SIG-M5 (cell line): ENCODE results near the gene TUB.

Experiments used
- DNase-seq: peaks from one replicate; lab custom pipeline; 2025; lab: John Stamatoyannopoulos, UW

Gene TUB

DNA sequence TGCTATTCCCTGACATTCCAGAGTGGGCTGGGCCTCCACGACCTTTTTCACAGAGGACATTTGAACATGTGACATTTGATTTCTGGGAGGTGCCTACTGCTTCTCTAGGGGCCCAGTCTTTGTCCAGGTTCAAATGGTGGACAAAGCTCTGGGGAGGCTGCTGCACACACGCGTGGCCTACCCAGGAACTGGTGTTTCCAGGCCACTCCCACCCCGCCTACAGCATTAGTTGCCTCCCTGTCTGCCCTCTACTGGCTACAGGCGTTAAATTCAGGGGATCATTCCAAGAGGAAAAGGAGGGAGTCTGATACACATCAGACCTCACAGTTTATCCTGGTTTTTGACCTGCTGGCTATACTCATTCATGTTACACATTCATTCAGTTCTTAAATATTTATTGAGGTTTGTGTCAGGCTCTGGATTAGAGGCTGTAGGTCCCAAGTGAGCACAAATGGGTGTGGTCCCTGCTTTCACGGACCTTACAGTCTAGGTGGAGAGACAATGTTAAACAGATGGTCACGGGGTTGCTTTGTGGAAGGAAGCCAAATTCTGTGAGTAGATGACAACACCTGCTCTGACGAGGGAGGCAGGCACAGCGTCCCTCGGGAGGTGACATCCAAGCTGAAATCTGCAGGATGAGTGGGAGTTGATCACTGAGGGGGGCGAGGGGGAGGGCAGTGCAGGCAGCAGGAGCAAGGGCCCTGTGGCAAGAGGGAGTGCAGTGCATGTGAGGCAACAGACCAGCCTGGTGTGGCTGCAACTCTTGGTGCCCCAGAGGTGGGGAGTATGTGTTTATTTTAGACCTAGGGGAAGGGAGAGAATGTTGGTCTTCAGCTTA, 11.8 kb downstream of the TUB start:
- DNase-seq = no peak

DNA sequence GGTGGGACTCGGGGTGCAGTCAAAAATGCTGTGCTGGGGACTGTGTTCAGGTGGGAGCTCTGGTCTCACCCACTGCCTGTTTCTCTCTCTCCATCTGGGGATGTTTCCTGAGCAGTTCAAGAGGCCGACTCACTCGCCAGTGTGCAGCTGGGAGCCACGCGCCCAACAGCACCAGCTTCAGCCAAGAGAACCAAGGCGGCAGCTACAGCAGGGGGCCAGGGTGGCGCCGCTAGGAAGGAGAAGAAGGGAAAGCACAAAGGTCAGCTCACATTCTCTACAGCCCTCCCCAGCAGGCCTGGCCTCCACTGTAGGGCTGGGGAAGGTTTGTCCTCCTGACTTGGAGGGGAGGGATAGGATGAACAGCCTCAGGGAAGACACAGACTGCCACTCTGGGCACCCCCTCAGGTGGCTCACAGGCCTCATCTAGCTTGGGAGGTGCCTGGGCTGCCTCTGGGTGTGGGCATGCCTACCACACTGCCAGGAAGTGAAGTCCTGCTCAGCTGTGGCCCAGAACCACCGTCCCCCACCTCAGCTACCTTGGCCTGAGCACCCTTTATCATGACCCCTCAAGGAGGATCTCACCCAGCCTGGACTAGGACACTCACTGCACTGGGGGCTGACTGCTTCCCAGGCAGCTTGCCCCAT, 13.0 kb downstream of the TUB start:
- DNase-seq = no peak

DNA sequence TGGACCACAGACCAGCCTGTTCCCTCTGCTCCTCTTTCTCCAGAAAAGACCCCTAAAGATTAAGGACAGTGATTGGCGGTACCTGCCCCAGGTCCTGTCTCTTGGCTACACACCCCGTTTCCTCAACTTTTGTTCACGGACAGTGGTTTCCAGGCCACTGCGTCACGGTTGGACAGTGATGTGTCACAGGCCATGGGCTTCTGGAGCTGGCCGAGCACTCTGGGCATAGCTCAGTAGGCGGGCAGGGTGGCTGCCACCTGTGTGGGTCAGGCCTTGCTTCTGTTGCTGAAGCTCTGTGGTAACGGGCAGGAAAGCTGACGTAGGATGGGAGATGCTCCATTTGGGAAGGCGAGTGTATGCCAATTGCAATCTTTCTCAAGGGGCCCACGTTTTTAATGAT, 13.6 kb downstream of the TUB start:
- no peak for DNase-seq

DNA sequence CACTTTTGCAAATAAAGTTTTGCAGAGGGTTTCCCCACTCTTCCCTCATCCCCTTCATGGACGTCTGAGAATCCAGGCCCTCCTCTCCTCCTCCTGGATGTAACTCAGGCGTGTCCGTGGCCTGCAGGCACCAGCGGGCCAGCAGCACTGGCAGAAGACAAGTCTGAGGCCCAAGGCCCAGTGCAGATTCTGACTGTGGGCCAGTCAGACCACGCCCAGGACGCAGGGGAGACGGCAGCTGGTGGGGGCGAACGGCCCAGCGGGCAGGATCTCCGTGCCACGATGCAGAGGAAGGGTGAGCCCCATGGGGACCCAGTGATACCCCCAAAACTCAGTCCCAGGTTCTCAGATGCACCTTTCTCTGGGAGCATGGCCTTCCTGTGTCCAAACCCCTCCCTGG, 14.4 kb downstream of the TUB start:
- DNase-seq = no peak

DNA sequence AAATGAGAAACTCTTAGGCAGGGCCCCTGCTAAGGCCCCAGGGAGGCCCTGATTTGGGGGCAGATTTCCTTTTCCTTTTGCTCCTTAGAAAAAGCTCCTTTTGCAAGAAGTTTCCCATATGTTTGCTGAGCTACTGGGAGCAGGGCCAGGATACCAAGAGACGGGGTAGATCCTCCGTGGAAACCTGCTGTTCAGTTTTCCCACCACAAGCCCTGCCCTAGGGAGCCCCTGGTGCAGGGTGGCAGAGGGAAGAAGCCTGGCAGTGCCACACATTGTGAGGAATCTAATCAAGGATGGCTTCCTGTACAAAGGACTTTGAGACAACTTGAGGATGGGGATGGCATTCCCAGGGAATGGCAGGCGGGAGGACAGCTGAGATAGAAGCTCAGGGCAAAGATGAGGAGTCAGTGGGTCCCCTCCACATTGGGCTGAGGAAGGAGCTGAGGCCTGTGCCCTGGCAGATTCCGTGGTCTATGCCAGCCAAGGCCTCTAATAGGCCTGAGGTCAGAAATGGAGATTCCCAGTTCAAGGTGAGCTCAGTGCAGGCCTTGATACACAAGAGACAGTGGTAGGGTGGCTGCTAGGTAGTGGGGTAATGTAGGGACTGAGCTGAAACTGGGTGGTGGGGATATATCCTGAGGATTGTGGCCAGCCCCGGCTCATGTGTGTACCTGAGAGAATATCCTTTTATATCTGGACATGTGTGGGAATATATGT, 15.0 kb downstream of the TUB start:
- no peak for DNase-seq

DNA sequence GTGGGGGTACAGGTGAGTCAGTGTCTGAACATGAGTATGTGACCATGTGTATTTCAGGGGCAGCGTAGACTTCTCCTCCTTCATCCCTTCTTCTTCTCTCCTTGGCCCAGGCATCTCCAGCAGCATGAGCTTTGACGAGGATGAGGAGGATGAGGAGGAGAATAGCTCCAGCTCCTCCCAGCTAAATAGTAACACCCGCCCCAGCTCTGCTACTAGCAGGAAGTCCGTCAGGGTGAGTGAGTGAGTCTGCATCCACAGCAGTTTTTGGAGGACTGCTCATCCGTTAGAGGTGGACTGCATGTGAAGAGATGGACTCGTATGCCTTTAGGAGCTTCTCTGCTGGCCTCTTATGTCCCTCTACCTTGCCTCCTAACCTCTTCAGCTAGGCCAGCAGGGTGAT, 15.6 kb downstream of the TUB start:
- no peak for DNase-seq

DNA sequence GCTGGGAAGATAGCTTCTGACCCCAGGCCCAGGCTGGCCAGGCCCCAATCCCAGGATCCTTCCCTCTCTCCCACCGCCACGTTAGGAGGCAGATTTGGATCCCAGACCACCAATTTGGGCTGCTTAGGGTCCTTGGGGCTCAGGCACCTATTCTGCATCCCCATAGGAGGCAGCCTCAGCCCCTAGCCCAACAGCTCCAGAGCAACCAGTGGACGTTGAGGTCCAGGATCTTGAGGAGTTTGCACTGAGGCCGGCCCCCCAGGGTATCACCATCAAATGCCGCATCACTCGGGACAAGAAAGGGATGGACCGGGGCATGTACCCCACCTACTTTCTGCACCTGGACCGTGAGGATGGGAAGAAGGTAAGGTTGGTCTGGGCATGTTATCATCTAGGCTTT, 16.1 kb downstream of the TUB start:
- DNase-seq = no peak

DNA sequence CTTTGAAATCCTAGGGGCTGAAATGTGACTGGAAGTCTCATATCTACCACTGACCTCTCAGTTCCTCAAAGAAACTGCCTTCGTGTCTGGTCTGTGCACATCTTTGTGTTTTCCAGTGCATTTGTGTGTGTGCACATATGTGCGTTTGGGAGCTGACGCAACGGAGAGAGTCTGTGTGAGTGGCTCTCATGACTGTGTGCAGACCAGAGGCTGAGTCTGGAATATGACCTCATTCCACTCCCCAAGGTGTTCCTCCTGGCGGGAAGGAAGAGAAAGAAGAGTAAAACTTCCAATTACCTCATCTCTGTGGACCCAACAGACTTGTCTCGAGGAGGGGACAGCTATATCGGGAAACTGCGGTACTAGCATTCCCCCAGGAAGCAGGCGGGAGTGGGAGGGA, 16.5 kb downstream of the TUB start:
- no peak for DNase-seq

DNA sequence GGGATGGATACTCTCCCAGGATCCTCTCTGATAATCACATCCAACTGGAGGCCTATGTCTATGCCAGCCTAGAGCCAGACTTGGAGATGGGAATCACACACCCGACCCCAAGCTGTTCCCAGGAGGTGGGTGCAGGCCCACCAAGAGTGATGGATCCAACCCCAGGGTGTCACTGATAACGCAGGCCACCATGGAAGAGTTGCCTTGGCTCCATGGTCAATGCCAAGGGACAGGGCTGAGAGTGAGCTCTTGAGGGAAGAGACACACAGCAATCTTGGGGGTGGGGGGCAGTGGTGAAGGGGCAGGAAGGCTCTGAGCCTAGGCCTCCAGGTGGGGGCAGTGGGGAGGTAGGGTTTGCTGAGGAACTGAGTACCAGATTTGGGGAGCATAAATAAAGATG, 16.9 kb downstream of the TUB start:
- no peak for DNase-seq

DNA sequence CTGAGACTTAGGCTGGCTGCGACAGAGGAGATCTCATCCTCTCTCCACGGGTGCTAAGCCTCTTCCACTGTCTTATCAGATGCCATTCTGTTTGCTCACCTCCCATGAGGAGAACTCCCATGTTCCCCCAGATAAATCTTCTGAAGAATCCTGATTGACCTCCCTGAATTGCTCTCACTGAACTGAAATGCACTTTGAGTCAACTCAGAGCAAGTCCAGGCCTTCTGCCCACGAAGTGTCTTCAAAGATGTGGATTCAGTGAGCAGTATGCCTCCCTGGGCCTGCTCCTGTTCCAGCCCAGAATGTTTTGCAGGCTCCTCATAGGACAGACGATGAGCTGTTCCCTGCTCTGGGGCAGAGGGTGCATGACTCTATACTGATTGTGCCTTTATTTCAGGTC, 17.4 kb downstream of the TUB start:
- DNase-seq = no peak

DNA sequence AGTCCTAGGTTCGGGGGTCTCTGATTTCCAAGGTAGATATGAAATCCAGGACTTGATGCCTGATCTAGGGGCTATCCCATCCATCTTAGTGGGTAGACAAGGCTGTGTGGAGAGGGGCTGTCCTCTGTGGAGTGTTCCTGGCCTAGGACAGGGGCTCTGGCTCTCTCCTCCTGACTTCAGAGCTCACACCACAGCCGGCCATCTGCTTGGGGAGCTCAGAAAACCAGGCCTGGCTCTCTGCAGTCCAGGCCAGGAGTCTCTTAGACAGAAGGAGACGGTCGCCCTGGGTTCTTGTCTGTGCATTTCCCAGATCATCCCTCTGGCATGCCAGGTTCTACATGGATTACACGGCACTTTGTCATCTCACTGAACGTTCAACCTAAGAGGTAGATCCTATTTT, 17.9 kb downstream of the TUB start:
- DNase-seq = no peak

DNA sequence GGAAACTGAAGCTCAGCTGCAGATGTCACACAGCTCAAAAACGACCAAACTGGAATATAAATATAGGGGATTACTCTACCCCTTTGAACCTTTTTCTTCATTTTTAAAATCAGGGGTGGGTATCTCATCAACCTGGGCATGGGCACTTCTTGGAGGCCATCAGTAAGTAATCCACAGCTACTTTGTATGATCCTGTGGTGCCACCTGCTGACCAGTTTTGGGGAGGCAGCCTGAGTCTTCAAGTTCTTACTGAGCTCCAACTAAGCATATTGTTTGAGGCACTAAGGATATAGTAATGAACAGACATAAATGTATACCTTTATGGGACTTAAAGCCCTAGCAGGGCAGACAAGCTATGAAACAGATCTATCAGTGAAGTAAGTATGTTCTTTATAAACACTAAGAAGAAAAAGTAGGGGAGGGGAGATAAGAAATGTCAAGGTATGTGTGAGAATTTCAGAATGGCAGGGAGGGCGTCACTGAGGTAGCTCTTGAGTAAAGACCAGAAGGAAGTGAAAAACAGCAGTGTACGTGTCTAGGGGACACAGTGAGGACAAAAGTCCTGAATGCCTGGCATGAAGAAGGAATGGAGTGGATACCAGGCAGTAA, 18.4 kb downstream of the TUB start:
- DNase-seq = no peak

DNA sequence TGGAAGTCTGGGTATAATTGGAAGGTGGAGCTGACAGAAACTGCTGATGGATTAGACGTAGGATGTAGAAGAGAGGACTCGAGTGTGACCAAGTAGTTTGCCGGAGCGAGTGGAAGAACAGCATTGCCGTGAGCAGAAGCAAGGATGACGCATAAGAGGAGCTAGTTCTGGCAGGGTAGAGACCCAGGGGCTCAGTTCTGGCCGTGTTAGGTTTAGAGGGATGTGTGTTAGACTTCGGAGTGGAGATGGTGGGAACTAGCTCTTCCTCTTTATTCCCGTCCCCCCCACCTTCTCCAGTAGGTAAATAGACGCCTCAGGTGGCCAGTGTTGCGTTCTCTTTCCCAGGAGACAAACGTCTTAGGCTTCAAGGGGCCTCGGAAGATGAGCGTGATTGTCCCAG, 19.1 kb downstream of the TUB start:
- DNase-seq = no peak

DNA sequence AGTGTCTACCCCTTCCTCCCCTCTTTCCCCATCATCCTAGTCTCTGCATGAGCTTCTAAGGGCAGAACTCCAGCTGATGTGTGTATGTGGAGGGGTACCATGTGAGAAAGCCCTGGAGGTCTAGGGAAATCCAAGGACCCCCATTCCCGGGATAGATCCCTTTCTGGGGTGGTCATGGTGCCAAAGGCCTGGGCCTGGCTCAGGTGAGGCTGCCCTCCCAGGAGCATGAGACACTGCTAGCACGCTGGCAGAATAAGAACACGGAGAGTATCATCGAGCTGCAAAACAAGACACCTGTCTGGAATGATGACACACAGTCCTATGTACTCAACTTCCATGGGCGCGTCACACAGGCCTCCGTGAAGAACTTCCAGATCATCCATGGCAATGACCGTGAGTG, 19.6 kb downstream of the TUB start:
- no peak for DNase-seq

DNA sequence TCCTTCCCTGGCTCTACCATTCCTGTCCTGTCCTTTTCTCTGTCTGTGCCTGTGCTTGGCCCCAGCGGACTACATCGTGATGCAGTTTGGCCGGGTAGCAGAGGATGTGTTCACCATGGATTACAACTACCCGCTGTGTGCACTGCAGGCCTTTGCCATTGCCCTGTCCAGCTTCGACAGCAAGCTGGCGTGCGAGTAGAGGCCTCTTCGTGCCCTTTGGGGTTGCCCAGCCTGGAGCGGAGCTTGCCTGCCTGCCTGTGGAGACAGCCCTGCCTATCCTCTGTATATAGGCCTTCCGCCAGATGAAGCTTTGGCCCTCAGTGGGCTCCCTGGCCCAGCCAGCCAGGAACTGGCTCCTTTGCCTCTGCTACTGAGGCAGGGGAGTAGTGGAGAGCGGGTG, 20.4 kb downstream of the TUB start:
- DNase-seq = no peak

DNA sequence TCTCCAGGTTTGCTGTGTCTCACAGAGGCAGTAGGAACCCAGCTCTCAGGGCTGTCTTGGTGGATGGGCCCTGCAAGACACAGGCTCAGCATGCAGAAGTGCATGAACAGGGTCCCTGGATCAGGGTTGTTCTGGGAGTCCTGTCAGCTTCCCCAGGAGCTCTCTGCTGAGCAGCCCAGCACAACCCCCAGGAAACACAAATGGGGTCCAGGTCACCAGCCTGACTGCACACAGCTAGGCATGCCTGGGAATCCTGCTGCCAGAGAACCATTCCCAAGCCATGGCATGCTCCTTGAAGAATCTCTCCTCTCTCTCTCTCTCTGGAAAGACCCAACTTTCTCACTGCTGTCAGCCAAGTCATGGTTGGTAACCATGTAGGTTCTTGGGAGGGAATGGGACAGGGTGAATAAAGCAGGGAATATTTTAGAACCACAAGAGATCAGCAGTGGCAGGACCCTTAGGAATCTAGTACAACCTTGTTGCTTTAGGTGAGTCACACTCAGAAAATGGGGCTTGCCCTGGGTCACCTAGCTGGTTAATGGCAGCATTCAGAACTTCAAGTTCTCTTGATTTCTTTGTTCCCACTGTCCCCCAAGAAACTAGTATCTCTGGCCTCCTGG, 21.4 kb downstream of the TUB start:
- DNase-seq = no peak

DNA sequence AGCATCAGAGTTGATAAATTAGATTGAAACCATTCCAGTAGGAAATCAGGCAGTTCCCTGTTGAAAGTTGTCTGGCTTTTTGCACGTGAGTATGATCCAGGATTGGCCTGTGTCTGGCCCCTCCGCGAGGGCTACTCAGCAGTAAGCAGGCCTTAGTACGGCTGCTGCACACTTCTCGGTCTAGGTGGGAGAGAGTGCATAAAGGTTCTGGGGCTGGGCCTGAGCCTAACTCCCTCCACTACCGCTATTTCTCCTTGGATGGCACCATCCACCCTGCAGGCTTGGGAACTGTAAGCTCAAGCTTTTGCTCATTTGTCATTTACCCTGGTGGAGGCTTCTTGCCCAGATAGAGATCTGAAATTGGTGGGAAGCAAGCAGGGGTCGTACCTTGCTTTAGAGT, 22.0 kb downstream of the TUB start:
- no peak for DNase-seq

DNA sequence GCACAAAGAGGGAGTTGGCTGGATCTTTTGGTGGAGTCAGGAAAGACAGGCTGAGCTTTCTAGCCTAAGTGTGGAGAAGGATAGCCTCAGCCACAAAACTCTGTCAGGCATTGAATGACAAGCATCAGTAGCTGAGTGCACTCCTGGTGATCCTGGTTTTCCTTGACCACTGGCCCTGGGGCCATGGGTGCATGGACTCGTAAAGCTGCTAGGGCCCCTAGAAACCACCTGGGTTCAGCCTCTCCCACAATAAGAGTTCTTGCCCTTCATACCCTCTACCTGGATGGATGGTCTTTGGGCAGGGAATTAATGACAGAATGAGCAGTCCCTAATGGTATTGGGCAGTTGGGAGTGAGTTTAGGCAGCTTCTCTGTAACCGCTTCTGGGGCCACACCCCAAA, 22.9 kb downstream of the TUB start:
- DNase-seq = no peak

DNA sequence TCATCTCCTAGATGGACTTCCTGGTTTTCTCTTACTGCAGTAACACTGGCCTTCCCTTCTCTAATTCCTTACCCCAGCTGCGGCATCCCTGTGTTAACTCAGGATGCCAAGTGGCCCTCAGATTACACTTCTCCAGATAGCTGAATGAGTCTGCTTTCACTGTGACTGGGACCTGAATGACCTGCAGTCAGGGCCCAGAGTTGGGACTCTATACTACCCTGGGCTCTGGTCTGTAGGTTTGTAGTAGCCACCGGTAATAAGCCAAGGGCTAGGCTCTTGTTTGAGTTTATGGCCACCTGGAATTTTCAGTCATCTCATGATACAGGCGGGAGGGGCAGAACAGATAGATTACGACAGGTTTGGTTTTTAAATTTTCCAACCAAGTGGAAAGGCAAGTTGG, 24.1 kb downstream of the TUB start:
- DNase-seq = no peak

DNA sequence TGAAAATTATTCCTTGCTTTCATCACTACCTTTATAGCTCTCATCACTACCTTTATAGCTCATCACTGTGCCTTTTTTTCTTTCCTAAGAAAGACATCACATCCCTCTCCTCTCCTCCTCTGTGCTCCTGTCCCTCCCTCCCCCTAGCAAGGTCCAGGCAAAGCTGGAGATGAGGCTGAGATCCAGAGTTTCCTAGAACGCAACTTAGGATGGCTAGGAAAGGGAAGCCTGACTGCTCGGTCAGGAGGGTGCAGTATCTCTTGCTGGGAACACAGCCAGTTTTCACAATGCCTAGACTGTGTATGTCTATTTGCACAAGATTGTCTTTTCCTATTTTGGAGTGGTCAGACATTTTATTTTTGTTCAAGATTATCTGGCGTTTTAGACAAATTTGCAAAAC, 24.7 kb downstream of the TUB start:
- DNase-seq = no peak

DNA sequence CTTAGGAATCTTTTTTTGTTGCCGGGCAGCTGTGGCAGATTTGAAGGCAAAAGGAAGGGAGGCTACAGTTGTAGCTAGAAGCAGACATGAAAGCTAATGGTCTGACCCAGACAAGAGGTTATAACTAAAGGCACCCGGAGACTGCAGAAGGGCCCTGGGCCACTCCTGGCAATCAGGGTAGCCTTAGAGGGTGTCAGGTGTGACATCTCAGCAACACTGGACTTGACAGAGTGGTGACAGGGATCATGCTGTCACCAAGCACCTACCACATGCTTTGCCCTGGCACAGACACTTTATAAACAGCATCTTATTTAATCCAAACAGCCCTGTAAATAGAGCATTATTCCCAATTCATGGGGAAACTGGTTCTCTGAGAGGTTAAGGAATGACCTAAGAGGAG, 25.7 kb downstream of the TUB start:
- no peak for DNase-seq

DNA sequence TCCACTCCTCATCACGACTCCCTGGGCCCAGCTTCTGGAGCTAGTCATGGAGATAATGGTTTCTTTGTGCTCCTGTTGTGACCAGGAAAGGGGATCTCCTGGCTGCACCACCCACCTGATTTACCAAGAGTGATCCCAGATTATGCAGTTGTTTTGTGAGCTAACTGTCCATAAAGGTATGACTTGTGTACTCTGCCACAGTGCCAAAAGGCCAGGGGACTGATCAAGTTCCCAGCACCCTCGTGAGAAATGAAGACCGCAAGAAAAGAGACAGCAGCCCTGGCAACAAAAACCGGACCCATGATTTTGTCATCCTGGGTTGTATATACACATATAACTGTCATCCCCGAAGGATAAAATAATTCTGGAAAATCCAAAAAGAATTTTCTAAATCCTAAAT, 26.6 kb downstream of the TUB start:
- no peak for DNase-seq
